K562 (cell line): ENCODE measurements around the gene MRGPRE. TPM values are rescaled to one million over a fixed set of nuclear protein-coding genes. Genes with fewer than 3 reads are reported as not detected.
A peak's percentile ranks its signal among the peaks of the same experiment; 100 is the strongest.

Experiments used
- ATAC-seq: fragments of 200-7000 bp; cut with Tn5 transposase; 3 replicates; pipeline ENCODE4 v1.9.1; 2020; ENCODE audit warnings: moderate library complexity
- BruUV-seq: library from RNA; stranded (reverse); fragments of 400-500 nt; replicated peaks from 2 replicates; lab custom pipeline; 2021; lab: Mats Ljungman, UMichigan
- CTCF ChIA-PET: fragments of 300-600 bp; formaldehyde crosslinking; extraction: SDS; loops from one replicate; lab custom pipeline; 2021; ENCODE audit warnings: low intra/inter-chr PET ratio; lab: Yijun Ruan, JAX
- POLR2A ChIA-PET: fragments of 300-600, 350-650 bp; sonication (Branson Sonifier 250); formaldehyde crosslinking; extraction: SDS; loops from one replicate; lab custom pipeline; 2021; ENCODE audit warnings: antibody characterized with exemption, inconsistent platforms; lab: Yijun Ruan, JAX
- DNase-seq, 4 experiments: peaks; one replicate each; pipeline versions ENCODE4 v3.0.0 to v3.0.0-alpha.2; 2011 to 2018; ENCODE audit warnings: low spot score in 3 of 4, mixed read lengths in 3 of 4; ENCODE audit errors: extremely low read depth in 1 of 4
- FAIRE-seq: peaks from 2 replicates; lab custom pipeline; 2011; peaks lifted over from hg19 to GRCh38; lab: Jason Lieb, UNC
- H2AFZ ChIP-seq: 2 replicates; pipeline ENCODE4 v1.6.0; 2011; ENCODE audit warnings: low read depth, low read length, control low read depth, inconsistent platforms
- H3K27ac ChIP-seq: fragments of 200-600 bp; 3 replicates; pipeline ENCODE4 v1.8.0; 2011; ENCODE audit warnings: low read depth, mild to moderate bottlenecking, control low read depth, inconsistent platforms, low read length, moderate library complexity, mixed read lengths; ENCODE audit errors: extremely low read depth
- H3K27me3 ChIP-seq, 2 experiments: fragments of 300-600 bp in 1 of 2; 2 replicates in 1 of 2; 3 replicates in 1 of 2; pipeline versions ENCODE4 v1.6.0 to v1.8.0; 2011; ENCODE audit warnings: inconsistent platforms in 2 of 2, low read length in 2 of 2, mild to moderate bottlenecking in 1 of 2, mixed read lengths in 1 of 2, moderate library complexity in 1 of 2; ENCODE audit not compliant: control insufficient read depth in 2 of 2, insufficient read depth in 2 of 2
- H3K36me3 ChIP-seq: fragments of 300-600 bp; 3 replicates; pipeline ENCODE4 v1.8.0; 2011; ENCODE audit warnings: mild to moderate bottlenecking, low read length, inconsistent platforms; ENCODE audit not compliant: control insufficient read depth, insufficient read depth
- H3K4me1 ChIP-seq, 2 experiments: fragments of 200-600 bp in 1 of 2; replicated peaks in 1 of 2; 2 replicates in 1 of 2; 3 replicates in 1 of 2; pipeline versions ENCODE4 v1.5.1 to v1.8.0; 2011; ENCODE audit warnings: inconsistent platforms in 2 of 2, low read length in 2 of 2, mild to moderate bottlenecking in 1 of 2, mixed read lengths in 1 of 2, moderate library complexity in 1 of 2; ENCODE audit not compliant: control insufficient read depth in 2 of 2, insufficient read depth in 2 of 2
- H3K4me2 ChIP-seq: 2 replicates; pipeline ENCODE4 v1.6.1; 2011; ENCODE audit warnings: low read length, control low read depth, inconsistent platforms, mixed read lengths; ENCODE audit not compliant: insufficient read depth
- H3K4me3 ChIP-seq: fragments of 200-600 bp; sonication (generic), shearing (Covaris generic); 2 replicates; pipeline ENCODE4 v1.5.1; 2016; ENCODE audit warnings: control low read depth, inconsistent platforms
- H3K79me2 ChIP-seq: fragments of 200-600 bp; 3 replicates; pipeline ENCODE4 v1.8.0; 2011; ENCODE audit warnings: low read length, inconsistent platforms; ENCODE audit not compliant: control insufficient read depth, insufficient read depth
- H3K9ac ChIP-seq, 2 experiments: 2 replicates each; pipeline versions ENCODE4 v1.6.0 to v1.6.1; 2011; ENCODE audit warnings: low read depth in 2 of 2, low read length in 2 of 2, control low read depth in 1 of 2, inconsistent platforms in 1 of 2, mild to moderate bottlenecking in 1 of 2, mixed read lengths in 1 of 2; ENCODE audit not compliant: insufficient read depth in 1 of 2
- H3K9me1 ChIP-seq: one replicate; pipeline ENCODE4 v1.6.0; 2011; ENCODE audit warnings: inconsistent platforms, mild to moderate bottlenecking, low read length, moderate library complexity; ENCODE audit not compliant: control insufficient read depth, insufficient read depth
- H3K9me3 ChIP-seq: replicated peaks from 2 replicates; pipeline ENCODE4 v1.5.1; 2011; ENCODE audit warnings: low read depth, low read length, inconsistent platforms; ENCODE audit not compliant: control insufficient read depth, insufficient read depth
- H4K20me1 ChIP-seq: replicated peaks from 2 replicates; pipeline ENCODE4 v1.6.1; 2011; ENCODE audit warnings: low read length, inconsistent platforms, mixed read lengths; ENCODE audit not compliant: control insufficient read depth, insufficient read depth
- BMI1 ChIP-seq: fragments of 150-350 bp; IDR thresholded peaks from 2 replicates; pipeline ENCODE4 v1.6.1; 2014; ENCODE audit warnings: low read length
- BRD9 ChIP-seq: fragments of 450-650 bp; IDR thresholded peaks from 2 replicates; pipeline ENCODE4 v1.6.1; 2018; ENCODE audit warnings: low read depth; ENCODE audit not compliant: partially characterized antibody
- CBX8 ChIP-seq: fragments of 200-600 bp; sonication (generic); IDR thresholded peaks from 2 replicates; pipeline ENCODE4 v1.6.1; 2012; ENCODE audit warnings: borderline replicate concordance, mixed run types, low read depth, mild to moderate bottlenecking, moderate library complexity, mixed read lengths, low read length, control low read depth, inconsistent platforms; ENCODE audit not compliant: poor library complexity, severe bottlenecking; ENCODE audit errors: extremely low read depth
- CREM ChIP-seq: IDR thresholded peaks from 2 replicates; pipeline ENCODE4 v1.6.1; 2014; ENCODE audit warnings: antibody characterized with exemption, low read depth
- NFIC ChIP-seq: fragments of 450-650 bp; IDR thresholded peaks from 2 replicates; pipeline ENCODE4 v1.6.1; 2017; ENCODE audit warnings: mild to moderate bottlenecking, inconsistent platforms
- NRF1 ChIP-seq, 2 experiments: fragments of 450-650 bp; IDR thresholded peaks in 1 of 2; conservative IDR thresholded peaks in 1 of 2; 2 replicates each; pipeline ENCODE4 v1.6.1; 2014; ENCODE audit warnings: mild to moderate bottlenecking in 2 of 2
- TAL1 ChIP-seq: fragments of 450-650 bp; IDR thresholded peaks from 2 replicates; pipeline ENCODE4 v1.6.1; 2016; ENCODE audit warnings: mild to moderate bottlenecking
- ZMIZ1 ChIP-seq, 2 experiments: fragments of 150-350 bp in 1 of 2; IDR thresholded peaks; 2 replicates each; pipeline ENCODE4 v1.6.1; 2012 to 2016; ENCODE audit warnings: low read depth in 2 of 2, low read length in 2 of 2, mild to moderate bottlenecking in 1 of 2, moderate library complexity in 1 of 2
- ZNF644 ChIP-seq: fragments of 200-800 bp; sonication (Bioruptor generic); IDR thresholded peaks from 2 replicates; pipeline ENCODE4 v1.6.1; 2016; ENCODE audit warnings: low read depth, missing genetic modification characterization, missing compliant biosample characterization
- WGBS: fragments of 100-300 bp; shearing (Covaris generic); methylation state at CpG from one replicate; pipeline ENCODE4 v1.1.6; 2016; ENCODE audit warnings: low coverage, mixed read lengths; ENCODE audit not compliant: insufficient coverage; ENCODE audit errors: missing lambda C conversion rate; 5-methylcytosine and 5-hydroxymethylcytosine counted together
- in situ Hi-C: fragments of 300-500 bp; cut with MboI; formaldehyde crosslinking; loops from 4 replicates; pipeline ENCODE4 v1.15.0; 2018; ENCODE audit warnings: inconsistent platforms, mixed read lengths
- intact Hi-C: fragments of 100-400 bp; cut with micrococcal nuclease; formaldehyde crosslinking; loops from 2 replicates; pipeline ENCODE4 v1.14.2; 2022
- polyA plus RNA-seq, 8 experiments: library from polyadenylated mRNA; depleted of rRNA in 4 of 8; stranded (reverse) in 5 of 8; unstranded in 3 of 8; fragments of >200 nt; fragmentation: Nextera tagmentation in 2 of 8; fragmentation: Illumina TruSeq in 1 of 8; extraction: Ambion mirVana in 2 of 8; extraction: Trizol in 1 of 8; gene quantifications; 2 replicates each; pipeline versions ENCODE4 v1.2.1 to v1.2.3, GENCODE V29; 2011 to 2014; ENCODE audit warnings: inconsistent platforms in 1 of 8, missing spikeins in 1 of 8
- total RNA-seq, 7 experiments: library from RNA; depleted of rRNA in 6 of 7; stranded (reverse); fragments of >200 nt in 6 of 7; fragmentation: Illumina TruSeq in 2 of 7; extraction: Trizol in 2 of 7; gene quantifications; 2 replicates each; pipeline versions ENCODE4 v1.2.1 to v1.2.3, GENCODE V29; 2011 to 2021; ENCODE audit warnings: low replicate concordance in 1 of 7

The MRGPRE gene
- total and polyA plus RNA-seq, 9 of the 15 experiments (the other 6 are each of a cell fraction or from before 2014, with no cell fraction given): not detected

- H3K9me3 ChIP-seq: no peaks in the 10 kb centered on the region
- POLR2A ChIA-PET: interaction anchor here (0.6 to 1.5 kb wide), 2 partner anchors 21 to 183 kb away, joined by 3 read pairs; no protein-coding TSS in a partner anchor
- H2AFZ ChIP-seq: no peak overlapping the region
- no peak for FAIRE-seq
- H4K20me1 ChIP-seq: peaks cover 5% of the 10 kb centered on the region
- TF ChIP-seq ZMIZ1 (IDR thresholded peaks at IDR 0.05; ENCODE audit: low read depth in 2 of 2, low read length in 2 of 2) (no peak), TAL1 (no peak), NRF1 (conservative IDR thresholded peaks at IDR 0.05 in 1 of 2, IDR thresholded peaks at IDR 0.05 in 1 of 2) (no peak), ZNF644 (no peak), BMI1 (no peak), NFIC (no peak), CREM (no peak), CBX8 (no peak), BRD9 (no peak)
- TF ChIP-seq, all 486 proteins: peak for 0
- intact Hi-C loops (no loop called here), in situ Hi-C loops (no loop called here)
- Histone ChIP-seq H3K79me2 (no peaks in the 10 kb centered on the region), H3K27ac (no peak overlapping the region), H3K9ac (no peak overlapping the region), H3K9me1 (no peaks in the 10 kb centered on the region), H3K4me1 (peaks cover 0 to 60% of the 10 kb centered on the region in 2 experiments; a peak in 3 of 5 replicates), H3K36me3 (no peaks in the 10 kb centered on the region), H3K4me3 (no peak overlapping the region), H3K4me2 (no peak overlapping the region), H3K27me3 (peaks cover 26 to 57% of the 10 kb centered on the region in 2 experiments; a peak in 4 of 5 replicates)
- DNase-seq: peak in 1 of 4 experiments; percentile 37
- no peak for ATAC-seq
- 9% methylated on average over 5 of the region's 8 CpGs for WGBS
- CTCF ChIA-PET: no interaction called here
- no TSS peak for BruUV-seq
These were observed 34.2 kb downstream of the MRGPRE start for GRCh38 chr11:3197878-3198528.
